OCI-LY1 (cell line): ENCODE results near the gene FMNL3.

Experiments used
- EZH2 ChIP-seq: fragments of 200-600 bp; sonication (generic), shearing (Covaris generic); IDR thresholded peaks from 2 replicates; pipeline ENCODE4 v1.8.0; 2017; ENCODE audit warnings: borderline replicate concordance, mixed run types, mild to moderate bottlenecking, antibody characterized with exemption, low read length, moderate library complexity, mixed read lengths
- TF ChIP-seq, protein P1 (sequence below): fragments of 200-600 bp; sonication (generic), shearing (Covaris generic); IDR thresholded peaks from 2 replicates; pipeline ENCODE4 v1.5.1; 2017; ENCODE audit warnings: mild to moderate bottlenecking, antibody characterized with exemption, low read length, moderate library complexity, mixed read lengths

GRCh38 chr12:49645146-49646039 lies 61.8 kb downstream of the FMNL3 start:
- TF ChIP-seq, protein P1, sequence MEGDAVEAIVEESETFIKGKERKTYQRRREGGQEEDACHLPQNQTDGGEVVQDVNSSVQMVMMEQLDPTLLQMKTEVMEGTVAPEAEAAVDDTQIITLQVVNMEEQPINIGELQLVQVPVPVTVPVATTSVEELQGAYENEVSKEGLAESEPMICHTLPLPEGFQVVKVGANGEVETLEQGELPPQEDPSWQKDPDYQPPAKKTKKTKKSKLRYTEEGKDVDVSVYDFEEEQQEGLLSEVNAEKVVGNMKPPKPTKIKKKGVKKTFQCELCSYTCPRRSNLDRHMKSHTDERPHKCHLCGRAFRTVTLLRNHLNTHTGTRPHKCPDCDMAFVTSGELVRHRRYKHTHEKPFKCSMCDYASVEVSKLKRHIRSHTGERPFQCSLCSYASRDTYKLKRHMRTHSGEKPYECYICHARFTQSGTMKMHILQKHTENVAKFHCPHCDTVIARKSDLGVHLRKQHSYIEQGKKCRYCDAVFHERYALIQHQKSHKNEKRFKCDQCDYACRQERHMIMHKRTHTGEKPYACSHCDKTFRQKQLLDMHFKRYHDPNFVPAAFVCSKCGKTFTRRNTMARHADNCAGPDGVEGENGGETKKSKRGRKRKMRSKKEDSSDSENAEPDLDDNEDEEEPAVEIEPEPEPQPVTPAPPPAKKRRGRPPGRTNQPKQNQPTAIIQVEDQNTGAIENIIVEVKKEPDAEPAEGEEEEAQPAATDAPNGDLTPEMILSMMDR = no peak
- TF ChIP-seq EZH2 = no peak
